Heart left ventricle (tissue), 16 donors: ENCODE measurements around the gene SLC22A12. TPM values are rescaled to one million over a fixed set of nuclear protein-coding genes. Genes with fewer than 3 reads are reported as not detected.
"Not testable (repeated sequence)": the region's sequence is repeated elsewhere in the genome, so short reads cannot be mapped to it uniquely, and the experiment has no call there.

Source experiments
- ATAC-seq, 4 donors: fragments of 200-7000 bp; cut with Tn5 transposase; one replicate each; pipeline ENCODE4 v1.9.1; 2020 to 2022; ENCODE audit warnings: moderate library complexity in 4 of 4, mild to moderate bottlenecking in 3 of 4, moderate number of reproducible peaks in 1 of 4
- DNase-seq, 5 donors: peaks; one replicate each; pipeline ENCODE4 v3.0.0-alpha.2; 2020
- H3K27ac ChIP-seq, 12 donors: fragments of 200-600 bp; sonication (generic) in 4 of 12; one replicate each; pipeline versions ENCODE4 v1.5.0 to v1.8.0; 2016 to 2022; ENCODE audit warnings: mild to moderate bottlenecking in 2 of 12
- H3K27me3 ChIP-seq, 9 donors: fragments of 200-600 bp; sonication (generic) in 2 of 9; one replicate each; pipeline versions ENCODE4 v1.5.1 to v1.8.0; 2016 to 2022; ENCODE audit warnings: mild to moderate bottlenecking in 3 of 9
- H3K36me3 ChIP-seq, 9 donors: fragments of 200-600 bp; sonication (generic) in 2 of 9; one replicate each; pipeline versions ENCODE4 v1.5.0 to v1.8.0; 2018 to 2022; ENCODE audit warnings: mild to moderate bottlenecking in 2 of 9
- H3K4me1 ChIP-seq, 12 donors: fragments of 200-600 bp; sonication (generic) in 4 of 12; one replicate each; pipeline versions ENCODE4 v1.5.0 to v1.8.0; 2016 to 2022; ENCODE audit warnings: mild to moderate bottlenecking in 3 of 12
- H3K4me3 ChIP-seq, 12 donors: fragments of 200-600 bp; sonication (generic) in 4 of 12; one replicate each; pipeline versions ENCODE4 v1.5.0 to v1.8.0; 2017 to 2022; ENCODE audit warnings: mild to moderate bottlenecking in 9 of 12, moderate library complexity in 4 of 12
- H3K9me3 ChIP-seq, 12 donors: fragments of 200-600 bp; sonication (generic) in 4 of 12; one replicate each; pipeline versions ENCODE4 v1.5.0 to v1.8.0; 2016 to 2022; ENCODE audit warnings: mild to moderate bottlenecking in 1 of 12
- CTCF ChIP-seq, 12 donors: fragments of 200-600 bp; sonication (generic) in 4 of 12; IDR thresholded peaks; one replicate each; pipeline versions ENCODE4 v1.5.0 to v1.8.0; 2018 to 2022; ENCODE audit warnings: antibody characterized with exemption in 12 of 12, mild to moderate bottlenecking in 5 of 12
- POLR2A ChIP-seq, 2 donors: fragments of 450-650 bp; IDR thresholded peaks; one replicate each; pipeline ENCODE4 v1.6.1; 2017; ENCODE audit warnings: antibody characterized with exemption in 2 of 2, mild to moderate bottlenecking in 2 of 2, moderate library complexity in 2 of 2
- WGBS, 4 donors: extraction: QIAGEN DNeasy Blood & Tissue Kit in 2 of 4; methylation state at CpG; one replicate each; pipeline versions ENCODE4 v1.1.5 to v1.1.7; 2013 to 2018; 5-methylcytosine and 5-hydroxymethylcytosine counted together
- intact Hi-C, 10 donors: fragments of 100-400 bp; cut with DNase I; formaldehyde crosslinking; loops; one replicate each; pipeline versions ENCODE4 v1.11.1 to v1.14.2; 2022
- polyA plus RNA-seq, 2 donors: library from polyadenylated mRNA; stranded (reverse); fragments of 200-250 nt; gene quantifications; one replicate each; pipeline ENCODE4 v1.2.3, GENCODE V29; 2013
- total RNA-seq, 9 donors: library from RNA; depleted of rRNA in 2 of 9; stranded (reverse); fragments of >200 nt in 2 of 9; fragmentation: NEBNext Ultra II Directional in 3 of 9; extraction: Animal tissue kit (Norgen Biotek cat#: 25700) in 3 of 9; gene quantifications; one replicate each; pipeline versions ENCODE4 v1.1.0 to v1.2.4, GENCODE V29; 2016 to 2023
- donor health status: ischemic (EF 13 %, LVEDD 7.1; RV severe dilation, severe dysfunction).
- donor health status: healthy with polysubstance abuse.
- donor health status: DM: no; HTN: yes; CAD: no.
- donor health status: DM: no; HTN: no; CAD: no.
- donor health status: ischemic (EF 25% LVEDD 6.9; RV normal size, moderate dysfunction).
- donor health status: ischemic (EF 25% LVEDD 5.7; RV mildly dilated, moderate dysfunction).
- donor health status: healthy.
- donor health status: DM: yes; HTN: yes; CAD: no.
- donor health status: ischemic (EF 35%, LVEDD 5.7; RV mildly dilated, moderate dysfunction).
- donor health status: nonischemic (EF 11% LVEDD 7.7; RV severe dilation, severe dysfunction).
- donor health status: DM: yes; HTN: yes; CAD: no.
- donor health status: PGD.
- donor health status: ischemic (EF 29% LVEDD 5.4; RV normal size, mild dysfunction).
- donor health status: nonischemic (EF 23%, LVEDD 6.1; RV moderate dilation, normal function).

SLC22A12 gene
- total and polyA plus RNA-seq, 11 donors = not detected

DNA sequence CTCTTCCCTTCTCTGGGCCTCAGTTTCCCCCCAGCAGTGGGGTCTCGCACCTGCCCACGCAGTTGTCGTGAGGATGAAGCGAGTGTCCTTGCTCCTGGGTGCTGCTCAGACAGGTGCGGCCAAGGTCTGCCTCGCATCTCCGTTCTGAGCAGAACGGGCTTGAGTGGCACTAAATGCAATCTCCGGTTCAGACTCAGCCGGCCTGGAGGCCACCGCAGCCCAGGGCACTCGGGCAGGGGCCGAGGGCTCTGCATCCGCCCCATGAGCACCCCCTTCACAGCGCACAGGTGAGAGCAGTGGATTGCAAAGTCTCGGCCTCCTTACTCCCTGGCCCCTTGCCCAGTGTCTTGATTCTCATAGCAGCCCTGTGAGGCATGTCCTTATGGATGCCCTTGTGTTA lies 30.1 kb upstream of the SLC22A12 start:
- Histone ChIP-seq H3K27me3 (peaks cover 0 to 4% (median 0%) of the 10 kb centered on the region in 9 donors), H3K4me1 (peaks cover 0 to 1% (median 0%) of the 10 kb centered on the region in 12 donors), H3K27ac (no peak overlapping the region), H3K4me3 (no peak overlapping the region), H3K36me3 (no peaks in the 10 kb centered on the region), H3K9me3 (no peaks in the 10 kb centered on the region)
- ATAC-seq (no peak), DNase-seq (peak in 1 of 5 donors; percentile 15)
- 88 to 91% (median 90%) methylated on average over 15 to 16 of the region's 16 CpGs for WGBS, 4 donors
- intact Hi-C loops = loop anchor here in 1 of 10 donors (5.0 kb wide), 1 partner anchor 41 kb away; no protein-coding TSS in a partner anchor
- TF ChIP-seq POLR2A (IDR thresholded peaks at IDR 0.05) (no peak), CTCF (IDR thresholded peaks at IDR 0.05) (no peak)

DNA sequence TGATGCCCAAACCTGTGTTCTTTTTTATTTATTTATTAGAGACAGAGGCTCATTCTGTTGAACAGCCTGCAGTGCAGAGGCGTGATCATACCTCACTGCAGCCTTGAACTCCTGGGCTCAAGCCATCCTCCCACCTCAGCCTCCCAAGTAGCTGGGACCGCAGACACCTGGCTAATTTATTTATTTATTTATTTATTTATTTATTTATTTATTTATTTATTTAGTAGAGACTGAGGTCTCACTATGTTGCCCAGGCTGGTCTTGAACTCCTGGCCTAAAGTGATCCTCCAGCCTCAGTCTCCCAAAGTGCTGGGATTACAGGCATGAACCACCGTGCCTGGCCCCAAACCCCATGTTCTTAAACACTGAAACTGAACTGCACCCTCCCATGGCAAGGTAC lies 29.6 kb upstream of the SLC22A12 start:
- not testable (repeated sequence) for H3K27ac ChIP-seq

DNA sequence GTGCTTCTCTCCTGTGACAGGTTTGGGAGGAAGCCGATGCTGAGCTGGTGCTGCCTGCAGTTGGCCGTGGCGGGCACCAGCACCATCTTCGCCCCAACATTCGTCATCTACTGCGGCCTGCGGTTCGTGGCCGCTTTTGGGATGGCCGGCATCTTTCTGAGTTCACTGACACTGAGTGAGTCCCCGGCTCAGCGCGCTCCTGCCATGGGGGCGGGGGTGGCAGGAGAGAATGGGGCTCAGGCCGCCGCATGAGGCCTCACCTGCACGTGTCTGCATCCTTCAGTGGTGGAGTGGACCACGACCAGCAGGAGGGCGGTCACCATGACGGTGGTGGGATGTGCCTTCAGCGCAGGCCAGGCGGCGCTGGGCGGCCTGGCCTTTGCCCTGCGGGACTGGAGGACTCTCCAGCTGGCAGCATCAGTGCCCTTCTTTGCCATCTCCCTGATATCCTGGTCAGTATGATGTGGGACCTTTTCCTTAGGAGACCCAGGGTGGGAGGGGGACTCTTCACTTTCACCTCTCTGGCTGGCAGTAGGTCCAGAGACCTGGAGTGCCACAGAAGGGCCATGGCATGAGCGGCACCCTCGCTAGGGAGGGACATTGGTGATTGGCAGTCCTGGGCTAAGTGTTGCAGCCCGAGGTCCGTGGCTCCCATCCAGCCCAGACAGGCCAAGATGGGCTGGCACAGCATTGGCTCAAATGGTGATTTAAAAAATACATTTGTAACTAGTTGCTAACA lies 28.9 kb upstream of the SLC22A12 start:
- peaks cover 0 to 4% (median 0%) of the 10 kb centered on the region in 9 donors for H3K27me3 ChIP-seq
- intact Hi-C loops = loop anchor here in 1 of 10 donors (5.0 kb wide), 1 partner anchor 40 kb away; no protein-coding TSS in a partner anchor
- peaks cover 0 to 14% (median 0%) of the 10 kb centered on the region in 12 donors for H3K4me1 ChIP-seq
- no peak overlapping the region for H3K27ac ChIP-seq
- TF ChIP-seq CTCF (IDR thresholded peaks at IDR 0.05) (no peak), POLR2A (IDR thresholded peaks at IDR 0.05) (no peak)
- no peaks in the 10 kb centered on the region for H3K36me3 ChIP-seq
- whole genome bisulfite sequencing, 4 donors = 93 to 94% (median 93%) methylated on average over 27 to 29 of the region's 29 CpGs
- DNase-seq (peak in 1 of 5 donors; percentile 8), ATAC-seq (no peak)
- no peak overlapping the region for H3K4me3 ChIP-seq
- no peaks in the 10 kb centered on the region for H3K9me3 ChIP-seq

More for the DNA sequence above, 29.6 kb upstream of the SLC22A12 start:
- H3K4me3 ChIP-seq, DNase-seq, H3K4me1 ChIP-seq, H3K36me3 ChIP-seq, H3K27me3 ChIP-seq, H3K9me3 ChIP-seq, ATAC-seq: not testable (repeated sequence)
- WGBS, 4 donors = 88 to 92% (median 91%) methylated on average over 3 of the region's 3 CpGs
- intact Hi-C loops = loop anchor here in 1 of 10 donors (5.0 kb wide), 1 partner anchor 41 kb away; no protein-coding TSS in a partner anchor

DNA sequence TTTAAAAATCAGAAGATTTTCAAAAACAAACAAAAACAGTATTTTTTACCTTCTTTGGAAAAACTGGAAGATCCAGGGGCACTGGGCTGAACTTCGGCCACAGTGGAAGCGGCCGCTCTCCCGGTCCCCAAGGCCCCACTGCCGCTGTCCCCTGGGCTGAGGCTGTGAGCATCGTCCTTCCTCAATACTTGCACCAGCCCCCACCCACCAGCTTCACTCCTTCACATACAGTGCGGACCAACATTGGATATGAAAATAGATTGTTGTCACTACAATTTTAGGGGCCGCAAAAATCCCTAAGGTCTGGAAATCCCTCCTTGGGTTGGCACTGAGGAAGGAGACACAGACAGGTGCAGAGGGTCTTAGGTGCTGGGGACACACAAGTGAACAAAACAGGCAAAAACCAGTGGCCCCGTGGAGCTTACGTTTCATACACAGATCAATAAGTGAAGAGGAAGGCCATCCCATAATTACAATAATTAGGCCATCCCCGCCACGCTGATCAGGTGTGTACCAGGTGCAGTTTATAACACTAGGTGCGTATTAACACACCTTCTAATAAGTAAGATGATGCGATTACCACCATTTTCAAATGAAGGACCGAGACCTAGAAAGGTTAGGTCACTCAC lies 28.2 kb upstream of the SLC22A12 start:
- Histone ChIP-seq H3K27ac (no peak overlapping the region), H3K4me3 (no peak overlapping the region), H3K27me3 (peaks cover 0 to 4% (median 0%) of the 10 kb centered on the region in 9 donors), H3K36me3 (no peaks in the 10 kb centered on the region), H3K4me1 (peaks cover 0 to 14% (median 0%) of the 10 kb centered on the region in 12 donors), H3K9me3 (no peaks in the 10 kb centered on the region)
- intact Hi-C loops = loop anchor here in 1 of 10 donors (5.0 kb wide), 1 partner anchor 39 kb away; no protein-coding TSS in a partner anchor
- WGBS, 4 donors = 93 to 96% (median 94%) methylated on average over 15 of the region's 15 CpGs
- no peak for TF ChIP-seq CTCF (IDR thresholded peaks at IDR 0.05)
- TF ChIP-seq POLR2A (IDR thresholded peaks at IDR 0.05) = no peak
- DNase-seq (no peak), ATAC-seq (no peak)
